OCI-LY1 (cell line): ENCODE data around the gene GNAL.
"Not testable (repeated sequence)": the region's sequence is repeated elsewhere in the genome, so short reads cannot be mapped to it uniquely, and the experiment has no call there.

ENCODE experiments used
- H2AFZ ChIP-seq: fragments of 200-600 bp; sonication (generic), shearing (Covaris generic); 2 replicates; pipeline ENCODE4 v1.6.0; 2014; ENCODE audit warnings: antibody characterized with exemption, mild to moderate bottlenecking, low read length
- H3F3A ChIP-seq: fragments of 200-600 bp; sonication (generic), shearing (Covaris generic); 2 replicates; pipeline ENCODE4 v1.6.0; 2014; ENCODE audit warnings: mild to moderate bottlenecking, antibody characterized with exemption, low read length, moderate library complexity; ENCODE audit not compliant: insufficient read depth
- H3K27ac ChIP-seq: fragments of 200-600 bp; sonication (generic); 2 replicates; pipeline ENCODE4 v1.5.1; 2014; ENCODE audit warnings: low read length, mixed run types, mild to moderate bottlenecking, low read depth; ENCODE audit not compliant: poor library complexity, severe bottlenecking
- H3K27me3 ChIP-seq: fragments of 200-600 bp; sonication (generic); 2 replicates; pipeline ENCODE4 v1.6.0; 2014; ENCODE audit warnings: antibody characterized with exemption, mild to moderate bottlenecking, low read length, moderate library complexity; ENCODE audit not compliant: insufficient read depth
- H3K36me3 ChIP-seq: fragments of 200-600 bp; sonication (generic); 2 replicates; pipeline ENCODE4 v1.6.1; 2014; ENCODE audit warnings: mild to moderate bottlenecking, antibody characterized with exemption, low read length, moderate library complexity, mixed read lengths; ENCODE audit not compliant: insufficient read depth
- H3K4me1 ChIP-seq: fragments of 200-600 bp; sonication (generic); 2 replicates; pipeline ENCODE4 v1.5.1; 2014; ENCODE audit warnings: mild to moderate bottlenecking, low read length, moderate library complexity; ENCODE audit not compliant: insufficient read depth, severe bottlenecking
- H3K4me2 ChIP-seq: fragments of 200-600 bp; sonication (generic), shearing (Covaris generic); 2 replicates; pipeline ENCODE4 v1.6.1; 2014; ENCODE audit warnings: low read length
- H3K4me3 ChIP-seq: fragments of 200-600 bp; sonication (generic); 2 replicates; pipeline ENCODE4 v1.5.1; 2014; ENCODE audit warnings: low read length, low read depth, mild to moderate bottlenecking, mixed read lengths; ENCODE audit not compliant: poor library complexity, severe bottlenecking
- H3K79me2 ChIP-seq: fragments of 200-600 bp; shearing (Covaris generic); 2 replicates; pipeline ENCODE4 v1.6.1; 2016; ENCODE audit warnings: mixed run types, low read length, mixed read lengths; ENCODE audit not compliant: insufficient read depth
- H3K9ac ChIP-seq: fragments of 200-600 bp; sonication (generic), shearing (Covaris generic); 2 replicates; pipeline ENCODE4 v1.6.1; 2014; ENCODE audit warnings: mild to moderate bottlenecking, low read length, mixed read lengths
- H3K9me2 ChIP-seq: fragments of 200-600 bp; sonication (generic), shearing (Covaris generic); 2 replicates; pipeline ENCODE4 v1.6.1; 2014; ENCODE audit warnings: low read depth, mild to moderate bottlenecking, low read length, mixed read lengths
- H3K9me3 ChIP-seq: fragments of 200-600 bp; shearing (Covaris generic); 2 replicates; pipeline ENCODE4 v1.6.1; 2014; ENCODE audit warnings: low read length, mixed read lengths
- H4K20me1 ChIP-seq: fragments of 200-600 bp; sonication (generic), shearing (Covaris generic); 2 replicates; pipeline ENCODE4 v1.6.0; 2016; ENCODE audit warnings: mild to moderate bottlenecking, low read length; ENCODE audit not compliant: insufficient read depth
- CTCF ChIP-seq: fragments of 200-600 bp; sonication (generic), shearing (Covaris generic); IDR thresholded peaks from 2 replicates; pipeline ENCODE4 v1.5.1; 2017; ENCODE audit warnings: mild to moderate bottlenecking, antibody characterized with exemption, low read length, moderate library complexity, mixed read lengths
- EZH2 ChIP-seq: fragments of 200-600 bp; sonication (generic), shearing (Covaris generic); IDR thresholded peaks from 2 replicates; pipeline ENCODE4 v1.8.0; 2017; ENCODE audit warnings: borderline replicate concordance, mixed run types, mild to moderate bottlenecking, antibody characterized with exemption, low read length, moderate library complexity, mixed read lengths

GNAL gene

GRCh38 chr18:11851146-11851805, 162.2 kb downstream of the GNAL start, which contains the start of gene CHMP1B:
Gene CHMP1B (plus strand): TSS chr18:11851413. CDS start chr18:11851512, 99 bp downstream.
- H3K9ac ChIP-seq: peak within 1 kb of the TSS; percentile 82
- H3K9me3 ChIP-seq: no peaks in the 10 kb centered on the region
- H3K27ac ChIP-seq: no peak within 1 kb of the TSS
- no peaks in the 10 kb centered on the region for H3K27me3 ChIP-seq
- H3K4me2 ChIP-seq: peak within 1 kb of the TSS; percentile 76
- peaks cover 12% of the 10 kb centered on the region for H3K79me2 ChIP-seq
- peaks cover 30% of the 10 kb centered on the region for H3K4me1 ChIP-seq
- no peaks in the 10 kb centered on the region for H3K9me2 ChIP-seq
- no peaks in the 10 kb centered on the region for H3F3A ChIP-seq
- TF ChIP-seq CTCF: no peak
- TF ChIP-seq EZH2: no peak
- no peaks in the 10 kb centered on the region for H3K36me3 ChIP-seq
- H4K20me1 ChIP-seq: no peaks in the 10 kb centered on the region
- peak within 1 kb of the TSS; percentile 82 for H2AFZ ChIP-seq
- H3K4me3 ChIP-seq: peak within 1 kb of the TSS; percentile 78

DNA sequence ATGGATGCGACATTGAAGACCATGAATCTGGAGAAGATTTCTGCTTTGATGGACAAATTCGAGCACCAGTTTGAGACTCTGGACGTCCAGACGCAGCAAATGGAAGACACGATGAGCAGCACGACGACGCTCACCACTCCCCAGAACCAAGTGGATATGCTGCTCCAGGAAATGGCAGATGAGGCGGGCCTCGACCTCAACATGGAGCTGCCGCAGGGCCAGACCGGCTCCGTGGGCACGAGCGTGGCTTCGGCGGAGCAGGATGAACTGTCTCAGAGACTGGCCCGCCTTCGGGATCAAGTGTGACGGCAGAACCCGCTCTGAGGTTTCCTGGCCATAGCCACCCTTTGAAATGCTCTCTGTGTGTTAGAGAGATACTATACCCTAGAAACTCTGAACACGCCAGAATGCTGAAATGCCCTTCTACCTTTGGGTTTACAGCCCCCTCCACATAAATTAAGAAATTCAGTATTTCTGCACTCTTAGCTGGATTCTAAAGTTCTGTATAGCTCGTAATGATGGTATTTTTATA, 162.8 kb downstream of the GNAL start:
- Histone ChIP-seq H3F3A (no peaks in the 10 kb centered on the region), H4K20me1 (no peaks in the 10 kb centered on the region), H3K36me3 (no peaks in the 10 kb centered on the region), H3K27ac (no peak overlapping the region), H3K9ac (peak overlapping the region; percentile 82), H2AFZ (no peak overlapping the region), H3K4me2 (peak overlapping the region; percentile 76), H3K4me3 (peak overlapping the region; percentile 78), H3K9me2 (no peaks in the 10 kb centered on the region), H3K9me3 (no peaks in the 10 kb centered on the region), H3K79me2 (peaks cover 12% of the 10 kb centered on the region), H3K4me1 (peaks cover 30% of the 10 kb centered on the region), H3K27me3 (no peaks in the 10 kb centered on the region)
- TF ChIP-seq CTCF (no peak), EZH2 (no peak)

- not testable (repeated sequence) for H3F3A ChIP-seq, H2AFZ ChIP-seq, H3K27me3 ChIP-seq, H3K9me3 ChIP-seq, H3K9me2 ChIP-seq, H3K27ac ChIP-seq, H4K20me1 ChIP-seq, H3K9ac ChIP-seq, H3K4me2 ChIP-seq, H3K36me3 ChIP-seq, H3K4me3 ChIP-seq
- Histone ChIP-seq H3K79me2 (peaks cover 12% of the 10 kb centered on the region), H3K4me1 (peaks cover 30% of the 10 kb centered on the region)
Observed at GRCh38 chr18:11854554-11854953, 165.5 kb downstream of the GNAL start.
